Rectal smooth muscle tissue (tissue), 1 donor: ENCODE measurements around the gene NOP16.

Source experiments
- H3K27ac ChIP-seq: one replicate; pipeline ENCODE4 v1.7.0; 2013; ENCODE audit warnings: low read depth, low read length, inconsistent platforms
- H3K27me3 ChIP-seq: one replicate; pipeline ENCODE4 v1.7.0; 2013; ENCODE audit warnings: low read length; ENCODE audit not compliant: control insufficient read depth, insufficient read depth
- H3K36me3 ChIP-seq: one replicate; pipeline ENCODE4 v1.7.0; 2013; ENCODE audit warnings: low read length; ENCODE audit not compliant: control insufficient read depth, insufficient read depth
- H3K4me1 ChIP-seq: one replicate; pipeline ENCODE4 v1.7.0; 2013; ENCODE audit warnings: low read length; ENCODE audit not compliant: control insufficient read depth, insufficient read depth
- H3K4me3 ChIP-seq: one replicate; pipeline ENCODE4 v1.7.0; 2013; ENCODE audit warnings: low read length
- H3K9ac ChIP-seq: one replicate; pipeline ENCODE4 v1.7.0; 2013; ENCODE audit warnings: low read length

The NOP16 gene

GRCh38 chr5:176359658-176360057 is 28.7 kb downstream of the NOP16 start:
- Histone ChIP-seq H3K27ac (no peak overlapping the region), H3K9ac (no peak overlapping the region), H3K4me3 (no peak overlapping the region), H3K27me3 (no peaks in the 10 kb centered on the region), H3K4me1 (peaks cover 6% of the 10 kb centered on the region), H3K36me3 (peaks cover 3% of the 10 kb centered on the region)

GRCh38 chr5:176356179-176356566 is 32.2 kb downstream of the NOP16 start:
- Histone ChIP-seq H3K4me1 (peaks cover 2% of the 10 kb centered on the region), H3K36me3 (peaks cover 18% of the 10 kb centered on the region), H3K9ac (no peak overlapping the region), H3K27ac (no peak overlapping the region), H3K4me3 (no peak overlapping the region), H3K27me3 (no peaks in the 10 kb centered on the region)

- no peaks in the 10 kb centered on the region for H3K27me3 ChIP-seq
- no peak overlapping the region for H3K9ac ChIP-seq
- peaks cover 20% of the 10 kb centered on the region for H3K36me3 ChIP-seq
- no peak overlapping the region for H3K4me3 ChIP-seq
- no peaks in the 10 kb centered on the region for H3K4me1 ChIP-seq
- no peak overlapping the region for H3K27ac ChIP-seq
These were observed 32.8 kb downstream of the NOP16 start for GRCh38 chr5:176355400-176356178.

- no peak overlapping the region for H3K27ac ChIP-seq
- no peaks in the 10 kb centered on the region for H3K27me3 ChIP-seq
- H3K4me3 ChIP-seq: no peak overlapping the region
- no peak overlapping the region for H3K9ac ChIP-seq
- H3K4me1 ChIP-seq: no peaks in the 10 kb centered on the region
- H3K36me3 ChIP-seq: peaks cover 35% of the 10 kb centered on the region
These were observed 34.9 kb downstream of the NOP16 start for GRCh38 chr5:176353533-176353932.

- H3K4me3 ChIP-seq: no peak overlapping the region
- H3K27ac ChIP-seq: no peak overlapping the region
- peaks cover 43% of the 10 kb centered on the region for H3K36me3 ChIP-seq
- H3K9ac ChIP-seq: no peak overlapping the region
- H3K4me1 ChIP-seq: no peaks in the 10 kb centered on the region
- no peaks in the 10 kb centered on the region for H3K27me3 ChIP-seq
These were observed 36.1 kb downstream of the NOP16 start for GRCh38 chr5:176352116-176352878.

- Histone ChIP-seq H3K27me3 (no peaks in the 10 kb centered on the region), H3K4me3 (no peak overlapping the region), H3K9ac (no peak overlapping the region), H3K4me1 (no peaks in the 10 kb centered on the region), H3K27ac (no peak overlapping the region), H3K36me3 (peaks cover 48% of the 10 kb centered on the region)
These were observed 38.0 kb downstream of the NOP16 start for GRCh38 chr5:176350416-176350815.

- Histone ChIP-seq H3K4me3 (no peak overlapping the region), H3K4me1 (no peaks in the 10 kb centered on the region), H3K36me3 (peaks cover 13% of the 10 kb centered on the region), H3K27ac (no peak overlapping the region), H3K27me3 (no peaks in the 10 kb centered on the region), H3K9ac (no peak overlapping the region)
These were observed 45.5 kb downstream of the NOP16 start for GRCh38 chr5:176342766-176343458.

- Histone ChIP-seq H3K4me3 (no peak overlapping the region), H3K4me1 (no peaks in the 10 kb centered on the region), H3K9ac (no peak overlapping the region), H3K27me3 (no peaks in the 10 kb centered on the region), H3K36me3 (peaks cover 8% of the 10 kb centered on the region), H3K27ac (no peak overlapping the region)
These were observed 46.3 kb downstream of the NOP16 start for GRCh38 chr5:176342158-176342483.

- H3K36me3 ChIP-seq: peaks cover 5% of the 10 kb centered on the region
- H3K27ac ChIP-seq: no peak overlapping the region
These were observed 46.9 kb downstream of the NOP16 start for GRCh38 chr5:176341325-176342157.

GRCh38 chr5:176339304-176339703 is 49.1 kb downstream of the NOP16 start:
- H3K36me3 ChIP-seq: no peaks in the 10 kb centered on the region
- no peaks in the 10 kb centered on the region for H3K4me1 ChIP-seq
- H3K27ac ChIP-seq: no peak overlapping the region
- H3K9ac ChIP-seq: no peak overlapping the region
- H3K4me3 ChIP-seq: no peak overlapping the region
- no peaks in the 10 kb centered on the region for H3K27me3 ChIP-seq

More at GRCh38 chr5:176341325-176342157, 46.9 kb downstream of the NOP16 start:
- H3K4me1 ChIP-seq: no peaks in the 10 kb centered on the region
- no peaks in the 10 kb centered on the region for H3K27me3 ChIP-seq
- H3K9ac ChIP-seq: no peak overlapping the region
- no peak overlapping the region for H3K4me3 ChIP-seq

- H3K36me3 ChIP-seq: no peaks in the 10 kb centered on the region
- no peaks in the 10 kb centered on the region for H3K4me1 ChIP-seq
- no peak overlapping the region for H3K9ac ChIP-seq
- no peaks in the 10 kb centered on the region for H3K27me3 ChIP-seq
- no peak overlapping the region for H3K27ac ChIP-seq
- H3K4me3 ChIP-seq: no peak overlapping the region
These were observed 50.5 kb downstream of the NOP16 start for GRCh38 chr5:176337913-176338312.
